ENCODE measurements around the gene CALHM5.

- TF ChIP-seq, protein P1, sequence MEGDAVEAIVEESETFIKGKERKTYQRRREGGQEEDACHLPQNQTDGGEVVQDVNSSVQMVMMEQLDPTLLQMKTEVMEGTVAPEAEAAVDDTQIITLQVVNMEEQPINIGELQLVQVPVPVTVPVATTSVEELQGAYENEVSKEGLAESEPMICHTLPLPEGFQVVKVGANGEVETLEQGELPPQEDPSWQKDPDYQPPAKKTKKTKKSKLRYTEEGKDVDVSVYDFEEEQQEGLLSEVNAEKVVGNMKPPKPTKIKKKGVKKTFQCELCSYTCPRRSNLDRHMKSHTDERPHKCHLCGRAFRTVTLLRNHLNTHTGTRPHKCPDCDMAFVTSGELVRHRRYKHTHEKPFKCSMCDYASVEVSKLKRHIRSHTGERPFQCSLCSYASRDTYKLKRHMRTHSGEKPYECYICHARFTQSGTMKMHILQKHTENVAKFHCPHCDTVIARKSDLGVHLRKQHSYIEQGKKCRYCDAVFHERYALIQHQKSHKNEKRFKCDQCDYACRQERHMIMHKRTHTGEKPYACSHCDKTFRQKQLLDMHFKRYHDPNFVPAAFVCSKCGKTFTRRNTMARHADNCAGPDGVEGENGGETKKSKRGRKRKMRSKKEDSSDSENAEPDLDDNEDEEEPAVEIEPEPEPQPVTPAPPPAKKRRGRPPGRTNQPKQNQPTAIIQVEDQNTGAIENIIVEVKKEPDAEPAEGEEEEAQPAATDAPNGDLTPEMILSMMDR (conservative IDR thresholded peaks at IDR 0.05; ENCODE audit: low read depth, low read length), result no peak
- no peak for TF ChIP-seq BHLHE40 (IDR thresholded peaks at IDR 0.05; ENCODE audit: low read depth, low read length)
- no peak for TF ChIP-seq USF2 (IDR thresholded peaks at IDR 0.05; ENCODE audit: low read depth, low read length)
- TF ChIP-seq RAD21 (IDR thresholded peaks at IDR 0.05; ENCODE audit: low read length), result no peak
- no peak for TF ChIP-seq POLR2A (IDR thresholded peaks at IDR 0.05; ENCODE audit: low read depth, low read length)
- TF ChIP-seq RFX5 (IDR thresholded peaks at IDR 0.05; ENCODE audit: low read depth, low read length), result no peak
- TF ChIP-seq CEBPB (IDR thresholded peaks at IDR 0.05; ENCODE audit: low read depth, low read length), result no peak
- no peak for TF ChIP-seq FOS (IDR thresholded peaks at IDR 0.05; ENCODE audit: low read depth, low read length)
Measured at GRCh38 chr6:116535109-116535508, 23.7 kb downstream of the CALHM5 start.
